ENCODE data around the gene ATP2B2.

The ATP2B2 gene

GRCh38 chr3:10317311-10317960, 187.9 kb downstream of the ATP2B2 start:
- H3K4me3 ChIP-seq (ENCODE audit: control insufficient read depth, low read depth, low read length): no peak overlapping the region
- TF ChIP-seq CTCF (conservative IDR thresholded peaks at IDR 0.05; ENCODE audit: control insufficient read depth, insufficient read depth, low read depth, low read length): no peak
- DNase-seq (ENCODE audit: low read depth): no peak

- no peak for TF ChIP-seq CTCF (conservative IDR thresholded peaks at IDR 0.05; ENCODE audit: control insufficient read depth, insufficient read depth, low read depth, low read length)
- DNase-seq (ENCODE audit: low read depth): no peak
- H3K4me3 ChIP-seq (ENCODE audit: control insufficient read depth, low read depth, low read length): no peak overlapping the region
Measured at GRCh38 chr3:10315771-10316344, 189.5 kb downstream of the ATP2B2 start.

- no peak for TF ChIP-seq CTCF (conservative IDR thresholded peaks at IDR 0.05; ENCODE audit: control insufficient read depth, insufficient read depth, low read depth, low read length)
- no peak for DNase-seq (ENCODE audit: low read depth)
- no peak overlapping the region for H3K4me3 ChIP-seq (ENCODE audit: control insufficient read depth, low read depth, low read length)
Measured at GRCh38 chr3:10315101-10315500, 190.3 kb downstream of the ATP2B2 start.

GRCh38 chr3:10312861-10313260, 192.5 kb downstream of the ATP2B2 start:
- DNase-seq (ENCODE audit: low read depth): peak; percentile 20
- no peak overlapping the region for H3K4me3 ChIP-seq (ENCODE audit: control insufficient read depth, low read depth, low read length)
- no peak for TF ChIP-seq CTCF (conservative IDR thresholded peaks at IDR 0.05; ENCODE audit: control insufficient read depth, insufficient read depth, low read depth, low read length)

- DNase-seq (ENCODE audit: low read depth): no peak
- no peak overlapping the region for H3K4me3 ChIP-seq (ENCODE audit: control insufficient read depth, low read depth, low read length)
- no peak for TF ChIP-seq CTCF (conservative IDR thresholded peaks at IDR 0.05; ENCODE audit: control insufficient read depth, insufficient read depth, low read depth, low read length)
Measured at GRCh38 chr3:10312391-10312790, 193.0 kb downstream of the ATP2B2 start.

GRCh38 chr3:10311710-10312109, 193.7 kb downstream of the ATP2B2 start:
- TF ChIP-seq CTCF (conservative IDR thresholded peaks at IDR 0.05; ENCODE audit: control insufficient read depth, insufficient read depth, low read depth, low read length): no peak
- H3K4me3 ChIP-seq (ENCODE audit: control insufficient read depth, low read depth, low read length): no peak overlapping the region
- no peak for DNase-seq (ENCODE audit: low read depth)
